ENCODE data around the gene CHID1. TPM values are rescaled to one million over a fixed set of nuclear protein-coding genes. Genes with fewer than 3 reads are reported as not detected.

The CHID1 gene
- total and polyA plus RNA-seq, 2 experiments from 2014 or later, result 54.1 to 67.3 TPM

GRCh38 chr11:853682-854448 is 56.7 kb downstream of the CHID1 start:
- Mint-ChIP-seq H3K4me1 (peaks cover 32% of the 10 kb centered on the region), H3K27me3 (ENCODE audit: insufficient read depth, low read depth, poor library complexity) (peaks cover 12% of the 10 kb centered on the region), H3K27ac (no peak overlapping the region), H3K4me3 (no peak overlapping the region), H3K9me3 (no peaks in the 10 kb centered on the region), H3K36me3 (ENCODE audit: low read depth) (peaks cover 3% of the 10 kb centered on the region; the same call in 1 of the 3 replicates)
- no peak overlapping the region for H3K4me3 ChIP-seq
- peaks cover 23% of the 10 kb centered on the region for H3K4me1 ChIP-seq (ENCODE audit: insufficient read depth)
- peak; percentile 45 for DNase-seq (ENCODE audit: low spot score)
- H3K4me2 ChIP-seq, result no peak overlapping the region
- no peak overlapping the region for H3K27ac ChIP-seq (ENCODE audit: low read depth)
- H3K36me3 ChIP-seq (ENCODE audit: insufficient read depth), result no peaks in the 10 kb centered on the region
- TF ChIP-seq STAT1 (IDR thresholded peaks at IDR 0.05; ENCODE audit: unreplicated experiment), result no peak
- 0 out of 4 replicates have a peak, but pooled peaks of 1 of the 2 experiments have one; percentile 10 for TF ChIP-seq CTCF (conservative IDR thresholded peaks at IDR 0.05; ENCODE audit: low read depth in 2 of 2)
- H2AFZ ChIP-seq, result no peak overlapping the region
- H3K79me2 ChIP-seq (replicated peaks; ENCODE audit: insufficient read depth), result 0 out of 2 replicates have a peak, but pooled peaks cover 3% of the 10 kb centered on the region
- no peak for ATAC-seq
- no peaks in the 10 kb centered on the region for H3K9me2 ChIP-seq (ENCODE audit: insufficient read depth)
- H3F3A ChIP-seq (replicated peaks; ENCODE audit: low read depth), result peaks cover 9% of the 10 kb centered on the region
- peaks cover 17% of the 10 kb centered on the region for H4K20me1 ChIP-seq (replicated peaks; ENCODE audit: insufficient read depth)
- no peaks in the 10 kb centered on the region for H3K27me3 ChIP-seq (ENCODE audit: insufficient read depth)

GRCh38 chr11:852762-853161 is 57.8 kb downstream of the CHID1 start:
- Mint-ChIP-seq H3K36me3 (ENCODE audit: low read depth) (no peaks in the 10 kb centered on the region), H3K9me3 (no peaks in the 10 kb centered on the region), H3K27me3 (ENCODE audit: insufficient read depth, low read depth, poor library complexity) (peaks cover 9% of the 10 kb centered on the region), H3K4me1 (peaks cover 29% of the 10 kb centered on the region), H3K27ac (no peak overlapping the region), H3K4me3 (no peak overlapping the region)
- DNase-seq (ENCODE audit: low spot score) (no peak), ATAC-seq (no peak)
- H3F3A ChIP-seq (replicated peaks; ENCODE audit: low read depth), result peaks cover 9% of the 10 kb centered on the region
- peaks cover 17% of the 10 kb centered on the region for H4K20me1 ChIP-seq (replicated peaks; ENCODE audit: insufficient read depth)
- H2AFZ ChIP-seq, result no peak overlapping the region
- no peaks in the 10 kb centered on the region for H3K36me3 ChIP-seq (ENCODE audit: insufficient read depth)
- H3K27me3 ChIP-seq (ENCODE audit: insufficient read depth), result no peaks in the 10 kb centered on the region
- peaks cover 26% of the 10 kb centered on the region for H3K4me1 ChIP-seq (ENCODE audit: insufficient read depth)
- 0 out of 2 replicates have a peak, but pooled peaks cover 3% of the 10 kb centered on the region for H3K79me2 ChIP-seq (replicated peaks; ENCODE audit: insufficient read depth)
- H3K9me2 ChIP-seq (ENCODE audit: insufficient read depth), result no peaks in the 10 kb centered on the region
- H3K4me3 ChIP-seq, result no peak overlapping the region
- H3K4me2 ChIP-seq, result no peak overlapping the region
- H3K27ac ChIP-seq (ENCODE audit: low read depth), result no peak overlapping the region
- no peak for TF ChIP-seq EZH2 (IDR thresholded peaks at IDR 0.05; ENCODE audit: low read depth, unreplicated experiment)
- TF ChIP-seq CTCF (conservative IDR thresholded peaks at IDR 0.05; ENCODE audit: low read depth in 2 of 2), result no peak
- no peak for TF ChIP-seq POLR2AphosphoS5 (IDR thresholded peaks at IDR 0.05; ENCODE audit: low read depth)
- TF ChIP-seq REST (IDR thresholded peaks at IDR 0.05; ENCODE audit: unreplicated experiment), result no peak
- TF ChIP-seq ETS1 (IDR thresholded peaks at IDR 0.05), result no peak

Data from GM23338 (cell line).